Esophagus muscularis mucosa (tissue), 4 donors: ENCODE results near the gene CD1B. TPM values are rescaled to one million over a fixed set of nuclear protein-coding genes. Genes with fewer than 3 reads are reported as not detected.
"Not testable (repeated sequence)": the region's sequence is repeated elsewhere in the genome, so short reads cannot be mapped to it uniquely, and the experiment has no call there.

ENCODE experiments used
- DNase-seq: peaks from one replicate; pipeline ENCODE4 v3.0.0-alpha.2; 2017; ENCODE audit errors: extremely low spot score
- H3K27ac ChIP-seq, 4 donors: fragments of 200-600 bp; sonication (generic); replicated peaks in 1 of 4; 1 replicate in 3 of 4; 2 replicates in 1 of 4; pipeline ENCODE4 v1.5.1; 2016 to 2019; ENCODE audit warnings: mild to moderate bottlenecking in 1 of 4
- H3K27me3 ChIP-seq, 4 donors: fragments of 200-600 bp; sonication (generic); one replicate each; pipeline versions ENCODE4 v1.5.1 to v1.6.0; 2016 to 2019
- H3K36me3 ChIP-seq, 4 donors: fragments of 200-600 bp; sonication (generic); one replicate each; pipeline ENCODE4 v1.5.1; 2016 to 2019
- H3K4me1 ChIP-seq, 4 donors: fragments of 200-600 bp; sonication (generic); one replicate each; pipeline ENCODE4 v1.5.1; 2016 to 2019
- H3K4me3 ChIP-seq, 4 donors: fragments of 200-600 bp; sonication (generic); 1 replicate in 2 of 4; 2 replicates in 2 of 4; pipeline ENCODE4 v1.5.1; 2016 to 2019; ENCODE audit warnings: mild to moderate bottlenecking in 4 of 4, moderate library complexity in 1 of 4
- H3K9me3 ChIP-seq, 4 donors: fragments of 200-600 bp; sonication (generic); 1 replicate in 3 of 4; 2 replicates in 1 of 4; pipeline ENCODE4 v1.5.1; 2016 to 2019
- EP300 ChIP-seq: sonication (generic); formaldehyde crosslinking; IDR thresholded peaks from one replicate; pipeline ENCODE4 v1.6.1; 2017; ENCODE audit warnings: antibody characterized with exemption
- POLR2A ChIP-seq: fragments of 450-650 bp; IDR thresholded peaks from one replicate; pipeline ENCODE4 v1.6.1; 2017; ENCODE audit warnings: antibody characterized with exemption, moderate library complexity, mild to moderate bottlenecking, low read depth
- POLR2AphosphoS5 ChIP-seq, 2 donors: sonication (generic); formaldehyde crosslinking; IDR thresholded peaks; one replicate each; pipeline ENCODE4 v1.6.1; 2017; ENCODE audit warnings: antibody characterized with exemption in 2 of 2
- WGBS: methylation state at CpG from one replicate; pipeline ENCODE4 v1.1.5; 2018; 5-methylcytosine and 5-hydroxymethylcytosine counted together
- intact Hi-C: fragments of 100-400 bp; cut with DNase I; formaldehyde crosslinking; loops from one replicate; pipeline ENCODE4 v1.15.1; 2023
- total RNA-seq, 4 donors: library from RNA; depleted of rRNA; stranded (reverse); fragments of >200 nt; gene quantifications; one replicate each; pipeline versions ENCODE4 v1.1.0 to v1.2.1, GENCODE V29; 2016
- TF ChIP-seq, protein P1 (sequence below), 3 experiments: fragments of 200-600 bp in 2 of 3; fragments of 450-650 bp in 1 of 3; sonication (generic) in 2 of 3; IDR thresholded peaks; one replicate each; pipeline ENCODE4 v1.5.1; 2017 to 2019; ENCODE audit warnings: antibody characterized with exemption in 3 of 3, mild to moderate bottlenecking in 2 of 3, moderate library complexity in 1 of 3

The CD1B gene
- total RNA-seq, 4 donors from 2014 or later = not detected

DNA sequence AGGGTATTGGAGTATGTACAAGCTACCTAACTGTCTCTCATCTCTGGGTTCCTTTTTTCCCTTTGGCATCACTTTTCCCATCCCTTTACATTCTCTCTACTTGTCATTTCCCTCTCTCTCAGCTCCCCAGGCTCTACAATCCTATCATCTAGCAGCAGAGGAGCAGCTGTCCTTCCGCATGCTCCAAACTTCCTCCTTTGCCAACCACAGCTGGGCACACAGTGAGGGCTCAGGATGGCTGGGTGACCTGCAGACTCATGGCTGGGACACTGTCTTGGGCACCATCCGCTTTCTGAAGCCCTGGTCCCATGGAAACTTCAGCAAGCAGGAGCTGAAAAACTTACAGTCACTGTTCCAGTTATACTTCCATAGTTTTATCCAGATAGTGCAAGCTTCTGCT is 22.9 kb upstream of the CD1B start:
- H3K4me3 ChIP-seq = no peak overlapping the region
- no peaks in the 10 kb centered on the region for H3K4me1 ChIP-seq
- no peaks in the 10 kb centered on the region for H3K27me3 ChIP-seq
- intact Hi-C loops = no loop called here
- no peaks in the 10 kb centered on the region for H3K36me3 ChIP-seq
- H3K9me3 ChIP-seq = no peaks in the 10 kb centered on the region
- TF ChIP-seq POLR2A = no peak
- TF ChIP-seq, protein P1, sequence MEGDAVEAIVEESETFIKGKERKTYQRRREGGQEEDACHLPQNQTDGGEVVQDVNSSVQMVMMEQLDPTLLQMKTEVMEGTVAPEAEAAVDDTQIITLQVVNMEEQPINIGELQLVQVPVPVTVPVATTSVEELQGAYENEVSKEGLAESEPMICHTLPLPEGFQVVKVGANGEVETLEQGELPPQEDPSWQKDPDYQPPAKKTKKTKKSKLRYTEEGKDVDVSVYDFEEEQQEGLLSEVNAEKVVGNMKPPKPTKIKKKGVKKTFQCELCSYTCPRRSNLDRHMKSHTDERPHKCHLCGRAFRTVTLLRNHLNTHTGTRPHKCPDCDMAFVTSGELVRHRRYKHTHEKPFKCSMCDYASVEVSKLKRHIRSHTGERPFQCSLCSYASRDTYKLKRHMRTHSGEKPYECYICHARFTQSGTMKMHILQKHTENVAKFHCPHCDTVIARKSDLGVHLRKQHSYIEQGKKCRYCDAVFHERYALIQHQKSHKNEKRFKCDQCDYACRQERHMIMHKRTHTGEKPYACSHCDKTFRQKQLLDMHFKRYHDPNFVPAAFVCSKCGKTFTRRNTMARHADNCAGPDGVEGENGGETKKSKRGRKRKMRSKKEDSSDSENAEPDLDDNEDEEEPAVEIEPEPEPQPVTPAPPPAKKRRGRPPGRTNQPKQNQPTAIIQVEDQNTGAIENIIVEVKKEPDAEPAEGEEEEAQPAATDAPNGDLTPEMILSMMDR (IDR thresholded peaks at IDR 0.05) = no peak
- no peak for TF ChIP-seq EP300
- no peak for TF ChIP-seq POLR2AphosphoS5 (IDR thresholded peaks at IDR 0.05)
- DNase-seq = no peak
- no peak overlapping the region for H3K27ac ChIP-seq
- WGBS = 71% methylated on average over 2 of the region's 2 CpGs

DNA sequence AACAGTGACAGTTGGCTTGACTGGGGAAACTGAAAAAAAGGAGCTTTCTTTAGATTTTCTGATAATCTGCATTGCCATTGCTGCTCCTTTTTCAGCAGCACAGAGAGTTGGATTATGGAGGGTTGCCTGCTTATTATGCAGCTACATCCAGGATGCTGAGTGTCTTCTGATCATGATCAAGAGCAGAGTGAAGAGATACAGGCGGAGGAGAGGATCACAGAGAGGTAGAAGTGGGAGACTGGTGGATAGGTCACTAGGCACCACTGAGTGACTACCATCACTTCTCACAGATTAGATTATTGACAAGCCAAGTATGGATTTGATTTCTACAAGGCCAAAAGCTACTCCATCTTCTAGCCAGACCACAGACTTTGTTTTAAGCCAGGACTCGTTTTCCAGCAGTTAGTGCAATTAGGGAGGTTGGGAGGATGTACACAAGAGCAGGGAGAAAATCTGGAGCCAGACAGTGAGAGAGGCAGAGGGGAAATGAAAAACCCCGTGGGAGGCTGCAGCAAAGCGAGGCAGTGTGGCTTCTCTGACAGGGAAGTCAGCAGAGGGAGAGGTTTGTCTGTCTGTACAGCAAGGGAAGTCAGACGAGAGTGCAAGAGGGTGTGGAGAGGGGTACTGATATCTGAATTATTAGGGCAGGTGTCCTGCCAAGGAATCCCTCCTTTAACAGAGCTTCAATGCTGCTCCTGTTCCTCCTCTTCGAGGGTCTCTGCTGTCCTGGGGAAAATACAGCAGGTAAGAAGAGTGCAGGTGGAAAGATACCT is 22.2 kb upstream of the CD1B start, which contains the start of gene CD1E:
Gene CD1E (plus strand): TSS at position 592 of the 773 bp plus-strand sequence. CDS start 95 bp downstream, at position 687.
- DNase-seq = no peak
- TF ChIP-seq POLR2A (no peak), EP300 (no peak), POLR2AphosphoS5 (IDR thresholded peaks at IDR 0.05) (no peak)
- TF ChIP-seq, protein P1 (IDR thresholded peaks at IDR 0.05) = no peak
- no peaks in the 10 kb centered on the region for H3K4me1 ChIP-seq
- 50% methylated on average over 6 of the region's 6 CpGs for WGBS
- H3K27me3 ChIP-seq = no peaks in the 10 kb centered on the region
- no peaks in the 10 kb centered on the region for H3K9me3 ChIP-seq
- H3K4me3 ChIP-seq = no peak within 1 kb of the TSS
- H3K36me3 ChIP-seq = no peaks in the 10 kb centered on the region
- intact Hi-C loops = no loop called here
- no peak within 1 kb of the TSS for H3K27ac ChIP-seq

DNA sequence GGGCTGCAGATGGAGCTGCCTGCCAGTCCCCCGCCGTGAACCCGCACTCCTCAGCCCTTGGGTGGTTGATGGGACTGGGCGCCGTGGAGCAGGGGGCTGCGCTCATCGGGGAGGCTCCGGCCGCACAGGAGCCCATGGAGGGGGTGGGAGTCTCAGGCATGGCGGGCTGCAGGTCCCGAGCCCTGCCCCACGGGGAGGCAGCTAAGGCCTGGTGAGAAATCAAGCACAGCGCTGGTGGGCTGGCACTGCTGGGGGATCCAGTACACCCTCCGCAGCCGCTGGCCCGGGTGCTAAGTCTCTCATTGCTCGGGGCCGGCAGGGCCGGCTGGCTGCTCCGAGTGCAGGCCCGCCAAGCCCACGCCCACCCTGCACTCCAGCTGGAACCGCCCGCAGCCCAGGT is 17.6 kb upstream of the CD1B start:
- H3K27ac ChIP-seq, H3K36me3 ChIP-seq, H3K4me1 ChIP-seq, intact Hi-C loops, H3K27me3 ChIP-seq, DNase-seq, H3K4me3 ChIP-seq: not testable (repeated sequence)
- peaks cover 0 to 14% (median 0%) of the 10 kb centered on the region in 4 donors for H3K9me3 ChIP-seq
- WGBS = 100% methylated on average over 9 of the region's 24 CpGs

DNA sequence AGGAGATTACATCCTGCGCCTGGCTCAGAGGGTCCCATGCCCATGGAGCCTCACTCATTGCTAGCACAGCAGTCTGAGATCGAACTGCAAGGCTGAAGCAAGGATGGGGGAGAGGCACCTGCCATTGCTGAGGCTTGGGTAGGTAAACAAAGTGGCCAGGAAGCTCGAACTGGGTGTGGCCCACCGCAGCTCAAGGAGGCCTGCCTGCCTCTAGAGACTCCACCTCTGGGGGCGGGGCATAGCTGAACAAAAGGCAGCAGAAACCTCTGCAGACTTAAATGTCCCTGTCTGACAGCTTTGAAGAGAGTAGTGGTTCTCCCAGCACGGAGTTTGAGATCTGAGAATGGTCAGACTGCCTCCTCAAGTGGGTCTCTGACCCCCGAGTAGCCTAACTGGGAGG is 5.1 kb upstream of the CD1B start:
- H3K27me3 ChIP-seq, intact Hi-C loops, H3K27ac ChIP-seq, H3K36me3 ChIP-seq, H3K4me1 ChIP-seq, DNase-seq, H3K4me3 ChIP-seq, H3K9me3 ChIP-seq: not testable (repeated sequence)
- WGBS = 65% methylated on average over 7 of the region's 7 CpGs

DNA sequence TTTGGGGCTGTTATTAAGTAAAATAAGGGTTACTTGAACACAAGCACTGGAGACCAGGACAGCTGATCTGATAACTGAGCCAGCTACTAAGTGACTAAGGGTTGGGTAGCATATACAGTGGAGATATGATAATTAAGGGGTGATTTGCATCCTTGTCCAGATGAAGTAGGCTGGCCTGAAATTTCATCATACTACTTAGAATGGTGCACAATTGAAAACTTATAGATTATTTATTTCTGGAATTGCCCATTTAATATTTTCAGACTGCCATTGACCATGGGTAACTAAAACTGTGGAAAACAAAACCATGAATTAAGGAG is 3.8 kb upstream of the CD1B start:
- intact Hi-C loops = no loop called here
- H3K9me3 ChIP-seq = peaks cover 0 to 2% (median 0%) of the 10 kb centered on the region in 4 donors
- TF ChIP-seq POLR2A (no peak), POLR2AphosphoS5 (IDR thresholded peaks at IDR 0.05) (no peak), EP300 (no peak)
- TF ChIP-seq, protein P1 (IDR thresholded peaks at IDR 0.05) = no peak
- H3K4me3 ChIP-seq = no peak overlapping the region
- no peak overlapping the region for H3K27ac ChIP-seq
- H3K36me3 ChIP-seq = no peaks in the 10 kb centered on the region
- H3K4me1 ChIP-seq = no peaks in the 10 kb centered on the region
- no peak for DNase-seq
- no peaks in the 10 kb centered on the region for H3K27me3 ChIP-seq
